Adrenal gland (tissue), 12 donors: ENCODE measurements around the gene GRAMD1C. TPM values are rescaled to one million over a fixed set of nuclear protein-coding genes. Genes with fewer than 3 reads are reported as not detected.
A peak's percentile ranks its signal among the peaks of the same experiment; 100 is the strongest.

Source experiments
- DNase-seq, 7 donors: peaks; one replicate each; pipeline ENCODE4 v3.0.0-alpha.2; 2019 to 2020
- H3K27ac ChIP-seq, 5 donors: fragments of 200-600 bp; sonication (generic) in 4 of 5; 1 replicate in 3 of 5; 2 replicates in 2 of 5; pipeline versions ENCODE4 v1.5.1 to v1.8.0; 2016 to 2020; ENCODE audit warnings: mild to moderate bottlenecking in 1 of 5
- H3K27me3 ChIP-seq: fragments of 200-600 bp; 2 replicates; pipeline ENCODE4 v1.8.0; 2021
- H3K36me3 ChIP-seq, 2 donors: fragments of 200-600 bp; replicated peaks in 1 of 2; 1 replicate in 1 of 2; 2 replicates in 1 of 2; pipeline versions ENCODE4 v1.5.1 to v1.8.0; 2018 to 2022
- H3K4me1 ChIP-seq, 2 donors: fragments of 200-600 bp; replicated peaks in 1 of 2; 1 replicate in 1 of 2; 2 replicates in 1 of 2; pipeline versions ENCODE4 v1.5.1 to v1.8.0; 2018 to 2021
- H3K4me3 ChIP-seq, 4 donors: fragments of 200-600 bp; sonication (generic) in 3 of 4; one replicate each; pipeline ENCODE4 v1.5.1; 2016 to 2018
- H3K9me3 ChIP-seq, 3 donors: fragments of 200-600 bp; sonication (generic) in 1 of 3; replicated peaks in 1 of 3; 1 replicate in 2 of 3; 2 replicates in 1 of 3; pipeline versions ENCODE4 v1.5.1 to v1.8.0; 2016 to 2021
- POLR2A ChIP-seq, 2 donors: fragments of 450-650 bp; IDR thresholded peaks; one replicate each; pipeline ENCODE4 v1.6.1; 2017; ENCODE audit warnings: antibody characterized with exemption in 2 of 2, mild to moderate bottlenecking in 2 of 2, moderate library complexity in 1 of 2
- WGBS, 4 donors: extraction: QIAGEN DNeasy Blood & Tissue Kit in 2 of 4; methylation state at CpG; one replicate each; pipeline versions ENCODE4 v1.1.5 to v1.1.7; 2013 to 2017; 5-methylcytosine and 5-hydroxymethylcytosine counted together
- intact Hi-C, 2 donors: fragments of 100-400 bp; cut with DNase I; formaldehyde crosslinking; loops; one replicate each; pipeline versions ENCODE4 v1.14.1 to v1.15.0; 2022 to 2023
- polyA plus RNA-seq, 3 donors: library from polyadenylated mRNA; stranded (reverse); fragments of 200-250 nt in 2 of 3; fragments of 350-450 nt in 1 of 3; fragmentation: Illumina TruSeq in 1 of 3; extraction: RNeasy Lipid Tissue Mini Kit (QIAGEN cat#74804) in 1 of 3; gene quantifications; one replicate each; pipeline ENCODE4 v1.2.3, GENCODE V29; 2013 to 2014
- total RNA-seq, 9 donors: library from RNA; depleted of rRNA in 4 of 9; stranded (reverse); fragments of >200 nt in 4 of 9; fragments of 120-200 nt in 1 of 9; fragmentation: NEBNext Ultra II Directional in 1 of 9; extraction: Animal tissue kit (Norgen Biotek cat#: 25700) in 1 of 9; gene quantifications; one replicate each; pipeline versions ENCODE4 v1.1.0 to v1.2.4, GENCODE V29; 2013 to 2023
- TF ChIP-seq, protein P1 (sequence below), 6 experiments: fragments of 450-650 bp in 4 of 6; fragments of 200-600 bp in 2 of 6; sonication (generic) in 1 of 6; IDR thresholded peaks; 1 replicate in 5 of 6; 2 replicates in 1 of 6; pipeline versions ENCODE4 v1.5.1 to v1.8.0; 2016 to 2021; ENCODE audit warnings: antibody characterized with exemption in 6 of 6, mild to moderate bottlenecking in 2 of 6, moderate library complexity in 1 of 6
- donor health status: healthy with polysubstance abuse.
- donor health status: Bipolar disorder and iron deficiency.
- donor health status: DM: yes; HTN: yes; CAD: no.
- donor health status: DM: no; HTN: no; CAD: no.
- donor health status: DM: no; HTN: no; CAD: no.
- donor health status: DM: yes; HTN: yes; CAD: no.

GRAMD1C gene
- total and polyA plus RNA-seq, 12 donors, result 1.4 to 12.6 (median 4.6) TPM

DNA sequence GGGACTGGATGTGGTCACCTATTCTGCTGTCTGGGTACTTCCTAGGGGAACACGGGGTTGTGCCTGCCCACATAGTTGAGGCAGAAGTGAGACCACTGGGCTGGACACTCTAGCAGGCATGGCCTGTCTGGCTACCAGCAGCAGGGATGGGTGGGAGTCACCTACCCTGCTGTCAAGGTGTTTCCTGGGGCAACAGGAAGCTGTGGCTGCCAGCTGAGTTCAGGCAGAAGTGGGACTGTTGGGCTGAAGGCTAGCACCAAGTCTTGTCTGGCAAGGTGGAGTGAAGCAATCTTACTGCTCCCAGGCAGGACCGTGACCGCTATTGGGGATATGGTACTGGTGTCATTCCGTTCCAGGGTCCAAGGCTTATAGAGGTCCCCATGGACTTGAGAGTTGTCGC is 89.0 kb downstream of the GRAMD1C start:
- WGBS, 4 donors, result 61 to 92% (median 86%) methylated on average over 5 of the region's 5 CpGs
- intact Hi-C loops, result no loop called here
- TF ChIP-seq POLR2A (IDR thresholded peaks at IDR 0.05), result no peak
- TF ChIP-seq, protein P1, sequence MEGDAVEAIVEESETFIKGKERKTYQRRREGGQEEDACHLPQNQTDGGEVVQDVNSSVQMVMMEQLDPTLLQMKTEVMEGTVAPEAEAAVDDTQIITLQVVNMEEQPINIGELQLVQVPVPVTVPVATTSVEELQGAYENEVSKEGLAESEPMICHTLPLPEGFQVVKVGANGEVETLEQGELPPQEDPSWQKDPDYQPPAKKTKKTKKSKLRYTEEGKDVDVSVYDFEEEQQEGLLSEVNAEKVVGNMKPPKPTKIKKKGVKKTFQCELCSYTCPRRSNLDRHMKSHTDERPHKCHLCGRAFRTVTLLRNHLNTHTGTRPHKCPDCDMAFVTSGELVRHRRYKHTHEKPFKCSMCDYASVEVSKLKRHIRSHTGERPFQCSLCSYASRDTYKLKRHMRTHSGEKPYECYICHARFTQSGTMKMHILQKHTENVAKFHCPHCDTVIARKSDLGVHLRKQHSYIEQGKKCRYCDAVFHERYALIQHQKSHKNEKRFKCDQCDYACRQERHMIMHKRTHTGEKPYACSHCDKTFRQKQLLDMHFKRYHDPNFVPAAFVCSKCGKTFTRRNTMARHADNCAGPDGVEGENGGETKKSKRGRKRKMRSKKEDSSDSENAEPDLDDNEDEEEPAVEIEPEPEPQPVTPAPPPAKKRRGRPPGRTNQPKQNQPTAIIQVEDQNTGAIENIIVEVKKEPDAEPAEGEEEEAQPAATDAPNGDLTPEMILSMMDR (IDR thresholded peaks at IDR 0.05), result no peak

GRCh38 chr3:113946831-113947230 is 108.2 kb downstream of the GRAMD1C start:
- Histone ChIP-seq H3K27ac (no peak overlapping the region), H3K9me3 (no peaks in the 10 kb centered on the region), H3K4me3 (peak overlapping the region in 2 of 4 donors; percentile 18 to 74), H3K4me1 (peaks cover 6 to 8% of the 10 kb centered on the region in 2 donors), H3K36me3 (no peaks in the 10 kb centered on the region), H3K27me3 (no peaks in the 10 kb centered on the region)
- WGBS, 4 donors, result 83 to 84% (median 83%) methylated on average over 7 of the region's 7 CpGs
- intact Hi-C loops, result no loop called here
- TF ChIP-seq, protein P1 (IDR thresholded peaks at IDR 0.05), result no peak
- no peak for TF ChIP-seq POLR2A (IDR thresholded peaks at IDR 0.05)
- no peak for DNase-seq

More for the DNA sequence above, 89.0 kb downstream of the GRAMD1C start:
- no peaks in the 10 kb centered on the region for H3K27me3 ChIP-seq
- H3K27ac ChIP-seq, result no peak overlapping the region
- DNase-seq, result no peak
- no peaks in the 10 kb centered on the region for H3K4me1 ChIP-seq
- no peaks in the 10 kb centered on the region for H3K36me3 ChIP-seq
- no peak overlapping the region for H3K4me3 ChIP-seq
- H3K9me3 ChIP-seq, result no peaks in the 10 kb centered on the region

GRCh38 chr3:113947372-113948014 is 108.9 kb downstream of the GRAMD1C start, which contains the start of gene ZDHHC23:
ZDHHC23 (plus strand) TSS chr3:113948013; CDS start chr3:113948803, 790 bp downstream.
- DNase-seq, result peak; percentile 72 to 87 (median 75)
- intact Hi-C loops, result no loop called here
- WGBS, 4 donors, result 0% methylated on average over 7 to 80 of the region's 80 CpGs

More at GRCh38 chr3:113947372-113948014, 108.9 kb downstream of the GRAMD1C start, which contains the start of gene ZDHHC23:
- peak within 1 kb of the TSS; percentile 22 to 74 (median 39) for H3K4me3 ChIP-seq
- H3K36me3 ChIP-seq, result no peaks in the 10 kb centered on the region
- peaks cover 6 to 8% of the 10 kb centered on the region in 2 donors for H3K4me1 ChIP-seq
- H3K27me3 ChIP-seq, result no peaks in the 10 kb centered on the region
- peak within 1 kb of the TSS in 2 of 5 donors; percentile 39 to 73 for H3K27ac ChIP-seq
- no peaks in the 10 kb centered on the region for H3K9me3 ChIP-seq
- no peak for TF ChIP-seq POLR2A (IDR thresholded peaks at IDR 0.05)
- TF ChIP-seq, protein P1 (IDR thresholded peaks at IDR 0.05), result no peak
